GOT3 (cell line): Measurements from ENCODE around the gene CHST12.
"Not testable (repeated sequence)": the region's sequence is repeated elsewhere in the genome, so short reads cannot be mapped to it uniquely, and the experiment has no call there.

Source experiments
- DNase-seq: peaks from one replicate; lab custom pipeline; 2025; ENCODE audit warnings: mixed read lengths; lab: John Stamatoyannopoulos, UW

CHST12 gene

DNA sequence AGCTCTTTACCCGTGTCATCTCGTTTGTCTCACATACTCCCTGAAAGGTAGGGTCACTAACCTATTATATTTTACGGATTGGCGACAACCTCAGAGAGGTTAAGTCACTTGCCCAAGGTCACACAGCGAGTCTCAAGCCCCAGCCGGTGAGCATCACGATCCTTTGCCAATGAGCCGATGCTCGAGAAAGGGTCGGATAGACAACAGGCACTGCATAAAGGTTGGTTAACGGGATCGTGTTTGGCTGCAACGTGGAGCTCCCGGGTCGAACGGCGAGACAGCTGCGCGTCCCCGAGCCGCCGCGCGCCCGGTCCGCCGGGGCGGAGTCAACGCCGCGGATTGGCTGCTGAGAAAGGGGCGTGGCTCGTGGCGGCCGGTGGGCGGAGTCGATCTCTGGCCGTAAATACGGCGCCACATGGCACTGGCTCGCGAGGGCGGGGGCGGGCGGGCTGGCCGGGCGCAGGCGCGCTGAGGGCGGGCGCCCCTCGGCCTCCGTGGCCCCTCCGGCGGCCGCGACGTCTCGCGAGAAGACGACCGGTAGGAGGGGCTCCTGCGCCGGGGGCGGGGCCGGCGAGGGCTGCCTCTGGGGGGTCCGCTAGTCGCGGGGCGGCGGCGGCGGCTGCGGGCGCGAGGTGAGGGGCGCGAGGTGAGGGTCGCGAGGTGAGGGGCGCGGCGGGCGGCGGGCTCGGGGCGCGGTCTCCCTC is at the start of gene CHST12:
TSS of gene CHST12 (plus strand) at position 598 of the 704 bp plus-strand sequence. CDS start 29,029 bp downstream, outside the sequence.
- peak; percentile 93 for DNase-seq

DNA sequence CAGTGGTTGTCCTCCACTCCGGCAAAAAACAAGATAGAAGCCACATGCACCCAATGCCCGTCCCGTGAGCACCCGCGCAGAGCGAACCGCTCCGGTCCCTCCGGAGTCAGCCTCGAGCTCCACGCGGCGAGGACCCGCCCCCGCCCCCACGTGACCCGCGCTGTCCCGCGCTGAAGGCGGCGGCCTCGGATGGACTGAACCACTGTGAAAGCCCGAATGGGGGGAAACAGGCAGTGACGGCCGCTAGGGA is 49.5 kb upstream of the CHST12 start:
- peak; percentile 93 for DNase-seq

DNA sequence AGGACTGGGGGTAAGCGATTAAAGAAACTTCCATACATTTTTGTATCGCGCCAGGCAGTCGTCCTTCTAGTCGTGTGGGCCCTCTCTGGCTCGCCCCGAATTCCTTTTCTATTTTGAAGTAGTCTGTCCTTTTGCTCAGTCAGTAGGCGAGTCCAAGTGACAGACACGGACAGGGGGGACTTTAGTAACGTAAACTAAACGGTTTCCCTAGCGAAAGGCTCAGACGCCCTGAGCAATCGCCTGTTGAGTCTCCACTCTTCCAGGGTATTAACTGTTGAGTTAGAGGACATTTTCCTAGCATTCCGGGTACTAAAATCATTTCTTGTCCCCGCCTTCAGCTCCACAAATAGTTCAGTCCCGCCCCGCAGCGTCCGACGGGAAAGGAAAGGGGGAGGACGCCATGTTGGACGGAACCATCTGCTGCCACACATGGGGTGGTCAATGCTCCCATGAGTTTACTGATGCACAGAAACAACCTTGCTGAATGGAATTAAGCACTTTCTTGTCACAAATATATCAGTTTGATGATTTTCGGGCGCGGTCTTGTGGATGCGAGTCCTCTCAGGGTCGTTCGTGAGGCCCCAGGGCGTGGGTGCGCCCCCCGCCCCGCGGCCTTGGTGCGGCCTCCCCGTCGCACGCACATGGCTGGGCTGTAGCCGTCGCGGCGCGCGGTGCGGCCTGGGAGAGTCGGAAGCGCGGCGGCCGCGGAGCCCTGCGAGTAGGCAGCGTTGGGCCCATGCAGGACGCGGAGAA is 49.0 kb upstream of the CHST12 start, which contains the start of gene EIF3B:
TSS of gene EIF3B (plus strand) at position 642 of the 753 bp plus-strand sequence. CDS start at position 737, 95 bp downstream.
- DNase-seq: peak; percentile 93

DNA sequence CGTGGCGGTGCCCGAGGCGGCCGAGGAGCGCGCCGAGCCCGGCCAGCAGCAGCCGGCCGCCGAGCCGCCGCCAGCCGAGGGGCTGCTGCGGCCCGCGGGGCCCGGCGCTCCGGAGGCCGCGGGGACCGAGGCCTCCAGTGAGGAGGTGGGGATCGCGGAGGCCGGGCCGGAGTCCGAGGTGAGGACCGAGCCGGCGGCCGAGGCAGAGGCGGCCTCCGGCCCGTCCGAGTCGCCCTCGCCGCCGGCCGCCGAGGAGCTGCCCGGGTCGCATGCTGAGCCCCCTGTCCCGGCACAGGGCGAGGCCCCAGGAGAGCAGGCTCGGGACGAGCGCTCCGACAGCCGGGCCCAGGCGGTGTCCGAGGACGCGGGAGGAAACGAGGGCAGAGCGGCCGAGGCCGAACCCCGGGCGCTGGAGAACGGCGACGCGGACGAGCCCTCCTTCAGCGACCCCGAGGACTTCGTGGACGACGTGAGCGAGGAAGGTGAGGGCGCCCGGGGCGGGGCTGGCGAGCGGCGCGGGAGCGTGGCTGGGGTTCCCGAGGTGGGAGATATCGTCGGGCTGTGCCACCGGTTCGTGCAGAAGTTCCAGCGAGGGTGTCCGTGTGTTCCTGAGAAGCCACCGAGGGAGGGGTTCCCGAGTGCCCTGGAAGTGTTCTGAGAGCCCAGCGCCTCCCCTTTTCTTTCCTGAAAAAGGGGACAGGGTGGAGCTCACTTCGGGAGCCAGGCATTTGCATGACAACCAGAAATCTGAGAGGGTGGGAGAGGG is 48.3 kb upstream of the CHST12 start:
- no peak for DNase-seq

DNA sequence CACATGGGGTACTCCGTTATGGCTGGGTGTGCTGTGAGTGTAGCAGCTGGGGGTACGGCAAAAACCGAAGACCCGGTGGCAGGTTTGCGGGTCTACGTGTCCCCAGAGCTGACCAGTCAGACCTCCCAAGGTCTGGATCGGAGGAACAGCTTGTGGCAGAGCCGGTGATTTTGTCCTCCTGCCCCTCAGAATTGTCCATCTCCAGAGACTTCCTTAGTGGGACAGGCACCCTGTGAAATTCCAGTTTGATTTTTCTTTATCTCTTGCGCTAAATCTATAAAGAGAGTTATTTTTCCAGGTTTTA is 47.8 kb upstream of the CHST12 start:
- DNase-seq: no peak

DNA sequence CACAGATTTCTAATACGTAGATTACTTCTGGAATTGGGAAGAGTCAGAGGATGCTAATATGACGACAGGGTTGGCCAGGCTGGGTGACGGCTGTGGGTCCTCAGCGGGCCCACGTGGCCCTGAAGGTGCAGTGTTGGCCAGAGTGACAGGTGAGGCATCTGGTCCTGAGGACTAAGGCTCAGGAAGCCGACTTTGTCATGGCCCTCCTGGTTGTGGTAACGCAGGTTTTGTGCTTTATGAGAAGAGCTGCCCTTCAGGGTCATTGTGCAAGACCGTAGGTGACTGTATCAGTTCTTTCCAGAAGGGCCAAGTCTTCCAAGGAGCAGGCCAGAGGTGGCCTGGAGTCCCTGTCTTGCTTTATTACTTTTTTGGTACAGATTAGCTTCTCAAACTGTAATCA is 46.2 kb upstream of the CHST12 start:
- DNase-seq: no peak

DNA sequence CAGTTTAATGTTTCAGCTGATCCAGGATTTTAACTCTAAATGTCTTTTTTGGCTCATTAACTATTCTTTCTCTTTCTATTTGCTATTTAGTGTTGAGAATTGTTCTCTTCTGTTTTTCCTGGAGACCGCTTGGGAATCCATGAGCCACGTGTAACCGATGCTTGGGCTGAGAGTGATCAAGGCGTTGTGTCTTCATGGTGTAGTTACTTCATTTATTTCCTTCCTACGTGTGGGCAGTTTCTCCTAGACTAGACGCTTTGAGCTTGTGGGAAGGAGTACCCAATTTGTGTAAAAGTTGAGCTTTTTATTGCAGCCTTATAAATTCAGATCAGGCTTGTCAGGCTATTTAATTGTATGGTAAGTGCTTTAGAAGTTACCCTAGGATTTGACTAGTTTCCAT is 45.8 kb upstream of the CHST12 start:
- DNase-seq: no peak

DNA sequence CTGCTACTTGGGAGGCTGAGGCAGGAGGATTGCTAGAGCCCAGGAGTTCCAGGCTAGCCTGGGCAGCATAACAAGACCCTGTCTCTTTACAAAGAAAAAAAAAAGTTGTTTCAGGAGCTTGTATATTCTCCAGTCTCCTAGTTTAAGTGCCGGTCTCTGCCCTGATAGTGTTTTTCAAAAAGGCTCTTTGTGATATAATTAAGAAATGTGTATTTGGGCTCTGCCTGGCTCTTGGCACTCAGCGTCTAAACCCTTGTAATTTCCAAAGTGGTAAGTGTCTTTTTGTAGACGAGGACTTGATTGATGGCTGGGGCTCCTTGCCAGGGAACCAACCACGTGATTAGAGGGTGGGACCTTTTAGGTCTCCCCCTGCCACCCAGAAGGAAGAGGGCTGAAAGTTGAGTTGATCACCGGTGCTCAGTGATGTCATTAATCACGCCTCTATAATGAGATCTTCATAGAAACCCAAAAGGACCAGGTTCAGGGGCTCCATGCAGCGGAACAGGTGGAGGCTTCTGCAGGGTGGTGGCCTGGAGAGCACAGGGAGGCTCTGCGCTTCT is 44.4 kb upstream of the CHST12 start:
- DNase-seq: no peak

DNA sequence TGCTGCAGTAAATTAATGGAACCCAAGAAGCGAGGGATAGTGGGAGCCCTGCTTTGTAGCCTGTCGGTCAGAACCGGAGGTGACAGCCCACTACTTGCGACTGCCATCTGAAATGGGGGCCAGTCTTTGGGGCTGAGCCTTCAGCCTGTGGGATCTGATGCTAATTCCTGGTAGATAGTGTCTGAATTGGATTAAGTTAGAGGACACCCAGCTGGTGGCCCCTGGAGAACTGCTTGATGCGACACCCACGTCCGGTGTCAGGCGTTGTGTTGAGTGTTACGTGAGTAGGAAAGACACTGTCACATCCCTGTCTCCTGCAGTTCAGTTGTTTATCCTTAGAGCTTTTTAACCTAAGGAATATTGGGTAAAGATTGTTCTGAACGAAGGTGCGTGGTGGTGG is 43.8 kb upstream of the CHST12 start:
- DNase-seq: no peak

DNA sequence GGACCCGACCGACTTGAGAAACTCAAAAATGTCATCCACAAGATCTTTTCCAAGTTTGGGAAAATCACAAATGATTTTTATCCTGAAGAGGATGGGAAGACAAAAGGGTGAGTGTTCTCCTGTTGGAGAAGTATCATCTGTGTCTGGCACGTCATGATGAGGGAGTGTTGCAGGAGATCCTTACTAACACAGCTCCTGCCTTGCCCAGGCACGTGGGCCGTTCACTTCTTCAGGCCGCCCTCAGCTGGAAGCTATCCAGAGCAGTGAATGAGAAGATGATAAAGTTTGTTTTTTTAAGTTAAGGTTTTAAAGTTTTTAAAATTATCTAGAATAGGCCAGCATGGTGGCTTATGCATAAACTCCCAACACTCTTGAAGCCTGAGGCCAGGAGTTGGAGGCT is 42.6 kb upstream of the CHST12 start:
- DNase-seq: no peak

DNA sequence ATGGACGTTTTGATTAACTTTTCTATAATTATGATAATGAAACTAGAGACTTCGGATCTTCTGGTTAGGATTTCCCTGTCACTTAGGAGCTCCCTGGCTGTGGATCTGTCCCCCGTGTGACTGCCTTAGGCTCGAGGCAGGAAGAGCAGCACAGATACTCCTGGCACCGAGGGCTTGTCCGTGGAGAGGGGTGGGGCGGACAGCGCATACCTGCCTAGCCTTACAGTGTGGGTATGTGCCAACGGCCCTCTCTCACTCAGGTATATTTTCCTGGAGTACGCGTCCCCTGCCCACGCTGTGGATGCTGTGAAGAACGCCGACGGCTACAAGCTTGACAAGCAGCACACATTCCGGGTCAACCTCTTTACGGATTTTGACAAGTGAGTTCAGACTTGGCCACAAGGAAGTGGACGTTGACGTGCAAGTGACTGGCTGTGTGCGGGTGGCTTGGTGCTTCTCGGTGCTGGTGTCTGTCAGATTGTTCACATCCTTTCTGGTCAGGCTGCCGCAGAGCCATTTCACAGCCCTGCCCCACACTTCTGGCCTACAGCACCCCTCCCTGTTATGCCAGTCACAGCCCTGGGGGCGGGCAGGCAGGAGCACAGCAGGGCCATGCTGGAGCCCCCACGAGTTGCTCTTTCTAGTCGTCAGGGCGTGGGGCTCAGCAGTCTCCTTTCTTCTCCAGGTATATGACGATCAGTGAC is 40.9 kb upstream of the CHST12 start:
- no peak for DNase-seq

DNA sequence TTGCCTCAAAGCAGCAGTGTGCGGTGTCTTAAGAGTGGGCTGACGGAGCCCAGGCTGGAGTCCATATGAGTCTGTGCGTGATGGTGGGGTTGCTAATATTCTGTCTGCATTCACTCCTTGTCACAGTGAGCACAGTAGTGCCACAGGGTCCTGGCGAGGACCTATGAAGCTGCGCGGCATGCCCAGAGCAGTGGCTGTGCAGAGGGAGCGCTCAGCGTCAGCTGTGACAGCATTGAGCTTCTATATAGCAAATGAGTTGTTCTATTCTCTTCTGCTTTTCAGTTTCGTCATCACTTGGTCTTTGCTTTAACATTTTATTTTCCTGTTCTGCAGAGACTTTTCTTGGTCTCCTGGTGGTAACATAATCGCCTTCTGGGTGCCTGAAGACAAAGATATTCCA is 34.3 kb upstream of the CHST12 start:
- no peak for DNase-seq

DNA sequence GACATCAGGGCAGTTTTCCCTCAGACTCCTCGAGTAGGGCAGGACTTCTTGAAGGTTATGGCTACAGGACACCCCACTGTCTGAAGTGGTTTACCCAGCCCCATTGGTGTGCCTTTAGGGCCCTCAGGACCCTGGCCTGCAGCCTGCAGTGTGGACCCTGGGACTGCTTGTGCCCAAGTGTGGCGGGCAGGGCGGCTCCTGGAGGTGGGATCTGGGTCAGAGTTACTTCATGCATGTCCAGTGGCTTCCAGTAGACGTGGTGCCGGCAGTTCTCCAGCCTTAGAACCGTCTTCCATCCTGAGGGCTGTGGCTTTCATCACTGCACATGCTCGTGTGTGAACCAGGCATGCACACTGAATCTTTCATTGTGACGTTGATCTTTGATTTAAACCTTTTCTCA is 32.1 kb upstream of the CHST12 start:
- no peak for DNase-seq

DNA sequence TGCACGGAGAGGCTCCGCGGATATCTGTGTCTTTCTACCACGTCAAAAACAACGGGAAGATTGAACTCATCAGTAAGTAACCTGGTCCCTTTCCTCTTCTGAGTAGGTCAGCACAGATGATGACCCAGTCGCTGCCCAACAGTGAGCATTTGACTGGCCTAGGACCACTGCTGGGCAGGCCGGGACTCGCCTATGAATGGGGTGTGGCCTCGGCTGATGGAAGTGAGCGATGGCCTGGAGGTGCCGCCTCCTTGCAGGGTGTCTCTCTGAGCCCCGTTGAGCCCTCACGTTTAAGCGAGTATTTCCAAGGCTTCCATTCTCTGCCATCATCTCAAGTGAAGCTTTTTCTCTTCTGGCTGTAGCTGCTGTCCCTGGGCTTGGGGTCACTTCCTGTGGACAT is 30.7 kb upstream of the CHST12 start:
- no peak for DNase-seq

DNA sequence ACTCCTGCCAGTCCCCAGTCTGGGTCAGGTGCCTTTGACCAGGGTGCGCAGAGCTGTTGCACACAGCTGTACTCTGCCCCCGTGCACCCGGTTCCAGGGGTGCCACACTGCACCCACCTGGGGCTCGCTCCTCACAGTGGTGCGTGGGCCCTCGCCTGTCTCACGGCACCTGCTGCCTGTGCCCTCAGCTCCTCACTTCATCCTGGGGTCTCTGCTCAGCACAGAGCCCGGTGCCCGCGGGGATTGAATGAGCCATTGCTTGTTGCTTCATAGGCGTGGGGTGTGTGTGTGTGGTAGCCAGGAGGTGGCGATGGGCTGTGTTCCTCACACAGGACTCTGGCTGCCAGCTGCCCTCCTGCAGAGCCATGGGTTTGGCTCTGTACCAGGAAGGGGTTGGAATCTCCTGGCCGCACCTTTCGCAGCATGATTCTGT is 30.3 kb upstream of the CHST12 start:
- DNase-seq: no peak

DNA sequence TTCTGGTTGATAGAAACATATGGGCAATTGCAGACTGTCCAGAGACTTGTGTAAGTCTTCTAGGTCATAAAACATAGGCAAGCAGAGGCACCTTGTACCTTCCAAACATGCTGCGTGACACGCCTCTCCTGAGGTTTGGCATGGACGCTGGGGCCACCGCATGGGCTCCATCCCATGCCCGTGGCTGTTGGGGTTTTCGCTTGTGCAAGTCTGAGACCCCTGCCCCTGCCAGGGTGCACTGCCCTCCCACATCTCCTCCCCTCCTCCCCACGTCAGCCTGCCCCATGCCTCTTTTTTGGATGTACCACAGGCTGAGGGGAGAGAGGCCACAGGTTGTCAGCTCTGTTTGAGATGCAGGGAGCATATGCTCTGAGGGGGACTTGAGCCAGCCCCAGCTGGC is 29.8 kb upstream of the CHST12 start:
- no peak for DNase-seq

DNA sequence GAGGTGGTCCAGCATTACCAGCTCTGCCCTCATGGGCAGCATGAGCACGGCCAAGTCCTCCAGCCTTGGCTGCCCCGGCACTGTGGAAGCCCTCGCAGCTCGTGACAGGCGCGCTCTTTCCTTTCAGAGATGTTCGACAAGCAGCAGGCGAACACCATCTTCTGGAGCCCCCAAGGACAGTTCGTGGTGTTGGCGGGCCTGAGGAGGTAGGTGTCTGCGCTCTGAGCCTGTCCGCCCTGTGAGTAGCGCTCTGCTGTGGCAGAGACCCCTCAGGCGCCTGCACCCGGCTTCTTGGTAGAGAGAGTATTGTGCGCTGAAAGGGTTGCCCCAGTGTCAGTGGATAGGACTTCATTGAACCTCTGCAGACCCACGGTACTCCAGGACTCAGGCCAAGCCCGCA is 29.0 kb upstream of the CHST12 start:
- no peak for DNase-seq

DNA sequence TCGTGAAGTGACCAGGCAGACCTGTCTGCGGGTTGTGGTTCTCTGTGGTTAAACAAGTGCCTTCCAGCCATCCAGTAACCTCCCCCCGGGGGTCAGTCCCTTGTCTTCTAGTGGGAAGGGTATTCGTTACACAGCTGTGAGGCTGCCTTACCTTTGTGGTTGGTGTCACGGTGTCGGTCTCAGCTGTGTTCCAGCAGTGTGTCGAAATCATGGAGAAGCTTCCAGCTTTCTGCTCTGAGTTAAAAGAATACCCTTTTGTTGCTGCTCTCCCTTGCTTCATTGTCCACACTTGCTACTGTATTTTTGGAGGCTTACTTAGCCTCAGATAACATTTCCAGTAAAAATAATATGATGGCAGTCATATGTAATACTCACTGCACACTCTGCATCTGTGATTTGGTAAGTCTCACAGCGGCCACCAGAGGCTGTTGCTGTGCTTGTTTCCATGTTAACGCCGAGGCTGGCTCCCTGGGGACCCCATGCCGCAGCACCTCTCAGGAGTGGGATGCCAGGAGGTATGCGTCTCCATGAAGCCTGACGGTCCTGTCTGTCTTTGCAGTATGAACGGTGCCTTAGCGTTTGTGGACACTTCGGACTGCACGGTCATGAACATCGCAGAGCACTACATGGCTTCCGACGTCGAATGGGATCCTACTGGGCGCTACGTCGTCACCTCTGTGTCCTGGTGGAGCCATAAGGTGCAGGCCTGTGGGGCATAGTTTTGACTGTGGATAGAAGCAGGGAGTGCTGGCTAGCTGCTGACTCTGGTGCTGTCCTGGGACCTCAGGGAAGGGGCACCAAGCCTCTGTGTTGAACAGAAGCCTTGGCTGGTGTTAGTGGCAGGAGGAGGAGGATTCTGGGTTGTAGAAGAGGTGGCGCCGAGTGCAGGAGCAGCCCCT is 28.3 kb upstream of the CHST12 start:
- DNase-seq: no peak

DNA sequence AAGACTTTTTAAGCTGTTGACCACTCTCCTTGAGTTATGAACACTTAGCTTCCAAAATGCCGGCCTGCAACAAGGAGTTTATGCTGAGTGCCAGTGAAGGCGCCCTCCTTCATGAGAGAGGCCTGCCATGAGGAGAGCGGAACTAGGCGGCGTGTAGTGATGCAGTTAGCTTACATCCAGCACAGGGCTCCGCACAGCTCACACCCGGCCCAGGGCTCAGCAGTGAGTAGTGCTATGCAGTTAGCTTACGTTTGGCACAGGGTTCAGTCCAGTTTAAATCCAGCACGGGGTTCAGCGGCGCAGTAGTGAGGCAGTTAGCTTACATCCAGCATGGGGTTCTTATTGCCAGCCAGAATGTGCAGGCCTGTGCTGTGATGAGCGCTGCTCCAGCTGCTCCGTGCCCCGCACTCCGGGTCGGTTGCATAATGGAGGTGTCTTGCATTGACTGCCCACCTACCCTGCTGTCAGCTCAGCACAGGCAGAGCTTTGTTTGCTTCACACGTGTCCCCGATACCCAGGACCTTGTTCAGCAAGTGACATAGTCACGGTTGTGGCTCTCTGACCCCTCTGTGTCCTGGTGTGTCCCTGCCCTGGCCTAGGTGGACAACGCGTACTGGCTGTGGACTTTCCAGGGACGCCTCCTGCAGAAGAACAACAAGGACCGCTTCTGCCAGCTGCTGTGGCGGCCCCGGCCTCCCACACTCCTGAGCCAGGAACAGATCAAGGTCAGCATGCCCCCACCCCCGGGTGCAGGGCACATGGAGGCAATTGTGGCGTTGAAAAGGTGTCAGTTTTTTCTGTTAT is 26.9 kb upstream of the CHST12 start:
- DNase-seq: no peak

DNA sequence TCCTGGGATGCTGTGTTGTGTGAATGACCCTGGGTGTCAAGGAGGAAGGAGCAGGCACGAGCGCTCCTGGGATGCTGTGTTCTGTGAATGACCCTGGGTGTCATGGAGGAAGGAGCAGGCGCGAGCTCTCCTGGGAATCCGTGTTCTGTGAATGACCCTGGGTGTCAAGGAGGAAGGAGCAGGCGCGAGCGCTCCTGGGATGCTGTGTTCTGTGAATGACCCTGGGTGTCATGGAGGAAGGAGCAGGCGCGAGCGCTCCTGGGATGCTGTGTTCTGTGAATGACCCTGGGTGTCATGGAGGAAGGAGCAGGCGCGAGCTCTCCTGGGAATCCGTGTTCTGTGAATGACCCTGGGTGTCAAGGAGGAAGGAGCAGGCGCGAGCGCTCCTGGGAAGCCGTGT is 25.9 kb upstream of the CHST12 start:
- DNase-seq: not testable (repeated sequence)
